ENCODE results near the gene CIC.

DNA sequence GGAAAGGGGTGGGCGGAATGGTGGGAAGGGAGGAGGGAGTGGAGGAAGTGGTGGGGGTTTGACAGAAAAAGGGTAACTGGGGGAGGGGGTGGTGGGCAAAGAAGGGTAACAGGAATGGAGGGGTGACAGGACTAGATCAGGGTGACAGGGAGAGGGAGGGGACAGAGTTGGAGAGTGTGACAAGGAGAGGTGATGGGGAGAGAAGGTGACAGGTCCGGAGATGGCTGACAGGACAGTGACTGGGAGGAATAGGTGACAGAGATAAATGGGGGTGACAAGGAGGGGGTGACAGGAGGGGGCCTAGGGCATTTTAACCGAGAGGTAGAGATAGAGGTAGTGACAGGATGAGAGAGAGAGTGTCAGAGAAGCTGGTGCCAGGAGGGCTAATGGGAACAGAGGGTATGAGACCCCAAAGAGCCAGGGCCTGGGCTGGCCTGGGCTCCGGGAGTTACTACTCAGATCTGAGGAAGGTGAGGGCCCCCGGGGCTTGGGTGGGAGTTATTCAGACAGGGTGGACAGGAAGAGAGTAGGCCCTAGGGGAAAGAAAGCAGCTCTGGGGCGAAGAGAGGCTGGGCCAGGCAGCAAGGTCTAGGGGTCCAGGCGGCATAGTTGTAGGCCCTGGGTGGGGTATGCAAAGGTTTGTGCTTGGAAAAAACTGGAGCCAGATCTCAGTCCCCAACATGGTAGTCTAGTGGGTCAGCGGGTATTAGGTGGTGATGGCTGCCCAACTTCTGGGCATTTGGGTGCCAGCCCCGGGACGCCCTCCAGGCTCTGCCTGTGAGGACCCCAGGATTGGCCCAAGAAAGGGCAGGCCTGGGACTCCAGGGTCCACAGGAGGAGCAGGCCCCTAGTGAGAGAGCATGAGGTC lies 660 bp downstream of the CIC start:
- TF ChIP-seq EP300 (IDR thresholded peaks at IDR 0.05) = no peak
- TF ChIP-seq, protein P1, sequence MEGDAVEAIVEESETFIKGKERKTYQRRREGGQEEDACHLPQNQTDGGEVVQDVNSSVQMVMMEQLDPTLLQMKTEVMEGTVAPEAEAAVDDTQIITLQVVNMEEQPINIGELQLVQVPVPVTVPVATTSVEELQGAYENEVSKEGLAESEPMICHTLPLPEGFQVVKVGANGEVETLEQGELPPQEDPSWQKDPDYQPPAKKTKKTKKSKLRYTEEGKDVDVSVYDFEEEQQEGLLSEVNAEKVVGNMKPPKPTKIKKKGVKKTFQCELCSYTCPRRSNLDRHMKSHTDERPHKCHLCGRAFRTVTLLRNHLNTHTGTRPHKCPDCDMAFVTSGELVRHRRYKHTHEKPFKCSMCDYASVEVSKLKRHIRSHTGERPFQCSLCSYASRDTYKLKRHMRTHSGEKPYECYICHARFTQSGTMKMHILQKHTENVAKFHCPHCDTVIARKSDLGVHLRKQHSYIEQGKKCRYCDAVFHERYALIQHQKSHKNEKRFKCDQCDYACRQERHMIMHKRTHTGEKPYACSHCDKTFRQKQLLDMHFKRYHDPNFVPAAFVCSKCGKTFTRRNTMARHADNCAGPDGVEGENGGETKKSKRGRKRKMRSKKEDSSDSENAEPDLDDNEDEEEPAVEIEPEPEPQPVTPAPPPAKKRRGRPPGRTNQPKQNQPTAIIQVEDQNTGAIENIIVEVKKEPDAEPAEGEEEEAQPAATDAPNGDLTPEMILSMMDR (IDR thresholded peaks at IDR 0.05) = no peak

All from suprapubic skin (tissue), 3 donors.